ENCODE measurements around the gene CCDC15. TPM values are rescaled to one million over a fixed set of nuclear protein-coding genes. Genes with fewer than 3 reads are reported as not detected.
A peak's percentile ranks its signal among the peaks of the same experiment; 100 is the strongest.
"Not testable (repeated sequence)": the region's sequence is repeated elsewhere in the genome, so short reads cannot be mapped to it uniquely, and the experiment has no call there.

Gene CCDC15
- total RNA-seq, 2 donors from 2014 or later: 0.99 to 1.6 TPM

GRCh38 chr11:125005491-125005890 lies 51.5 kb downstream of the CCDC15 start:
- Histone ChIP-seq H3K27ac (no peak overlapping the region), H3K9me3 (no peaks in the 10 kb centered on the region), H3K4me1 (no peaks in the 10 kb centered on the region), H3K4me3 (no peak overlapping the region), H3K27me3 (no peaks in the 10 kb centered on the region), H3K36me3 (replicated peaks in 1 of 2; ENCODE audit: insufficient read depth in 1 of 2, low read depth in 2 of 2) (no peaks in the 10 kb centered on the region)
- 88 to 96% methylated on average over 2 of the region's 2 CpGs for WGBS, 2 donors
- ATAC-seq (no peak), DNase-seq (no peak)
- TF ChIP-seq POLR2A (IDR thresholded peaks at IDR 0.05) (no peak), CTCF (IDR thresholded peaks at IDR 0.05) (no peak)
- intact Hi-C loops (cut with DNase I): no loop called here

GRCh38 chr11:125016413-125016812 lies 62.4 kb downstream of the CCDC15 start:
- Histone ChIP-seq H3K4me3 (no peak overlapping the region), H3K36me3 (replicated peaks in 1 of 2; ENCODE audit: insufficient read depth in 1 of 2, low read depth in 2 of 2) (no peaks in the 10 kb centered on the region), H3K4me1 (peaks cover 20% of the 10 kb centered on the region), H3K27ac (no peak overlapping the region), H3K27me3 (no peaks in the 10 kb centered on the region), H3K9me3 (no peaks in the 10 kb centered on the region)
- TF ChIP-seq CTCF (IDR thresholded peaks at IDR 0.05) (no peak), POLR2A (IDR thresholded peaks at IDR 0.05) (no peak)
- DNase-seq: no peak
- intact Hi-C loops (cut with DNase I): no loop called here
- ATAC-seq: no peak

- Histone ChIP-seq H3K36me3 (replicated peaks in 1 of 2; ENCODE audit: insufficient read depth in 1 of 2, low read depth in 2 of 2) (no peaks in the 10 kb centered on the region), H3K4me1 (peaks cover 20% of the 10 kb centered on the region), H3K4me3 (no peak overlapping the region), H3K9me3 (no peaks in the 10 kb centered on the region), H3K27ac (peak overlapping the region in 2 of 4 donors; percentile 39 to 42), H3K27me3 (no peaks in the 10 kb centered on the region)
- intact Hi-C loops (cut with DNase I): no loop called here
- ATAC-seq (peak; percentile 67), DNase-seq (no peak)
- WGBS, 2 donors: 19 to 20% methylated on average over 2 of the region's 2 CpGs
- TF ChIP-seq POLR2A (IDR thresholded peaks at IDR 0.05) (no peak), CTCF (IDR thresholded peaks at IDR 0.05) (no peak)
These were observed 66.3 kb downstream of the CCDC15 start for GRCh38 chr11:125020342-125020741.

GRCh38 chr11:125022551-125022950 lies 68.5 kb downstream of the CCDC15 start:
- H3K4me1 ChIP-seq: peaks cover 20% of the 10 kb centered on the region
- no peaks in the 10 kb centered on the region for H3K9me3 ChIP-seq
- no peak for TF ChIP-seq CTCF (IDR thresholded peaks at IDR 0.05)
- no peak for TF ChIP-seq POLR2A (IDR thresholded peaks at IDR 0.05)
- ATAC-seq (no peak), DNase-seq (no peak)
- no peaks in the 10 kb centered on the region for H3K27me3 ChIP-seq
- no peak overlapping the region for H3K27ac ChIP-seq
- H3K4me3 ChIP-seq: no peak overlapping the region
- H3K36me3 ChIP-seq (replicated peaks in 1 of 2; ENCODE audit: insufficient read depth in 1 of 2, low read depth in 2 of 2): no peaks in the 10 kb centered on the region
- intact Hi-C loops (cut with DNase I): no loop called here

- Histone ChIP-seq H3K27me3 (no peaks in the 10 kb centered on the region), H3K9me3 (no peaks in the 10 kb centered on the region), H3K4me1 (peaks cover 2% of the 10 kb centered on the region), H3K4me3 (no peak overlapping the region), H3K27ac (no peak overlapping the region), H3K36me3 (replicated peaks in 1 of 2; ENCODE audit: insufficient read depth in 1 of 2, low read depth in 2 of 2) (no peaks in the 10 kb centered on the region)
- WGBS, 2 donors: 95 to 100% methylated on average over 2 of the region's 2 CpGs
- TF ChIP-seq CTCF (IDR thresholded peaks at IDR 0.05): no peak
- no peak for TF ChIP-seq POLR2A (IDR thresholded peaks at IDR 0.05)
- no peak for ATAC-seq
- DNase-seq: no peak
- intact Hi-C loops (cut with DNase I): no loop called here
These were observed 72.0 kb downstream of the CCDC15 start for GRCh38 chr11:125025968-125026367.

- H3K36me3 ChIP-seq (replicated peaks in 1 of 2; ENCODE audit: insufficient read depth in 1 of 2, low read depth in 2 of 2); H3K9me3 ChIP-seq; H3K4me1 ChIP-seq; H3K27me3 ChIP-seq; DNase-seq; H3K4me3 ChIP-seq; intact Hi-C loops (cut with DNase I); ATAC-seq; H3K27ac ChIP-seq: not testable (repeated sequence)
- 26 to 94% methylated on average over 1 of the region's 1 CpG for WGBS, 2 donors
These were observed 75.4 kb downstream of the CCDC15 start for GRCh38 chr11:125029431-125029830.

All from body of pancreas (tissue), 4 donors.